HAP-1 (cell line): ENCODE data around the gene SERTAD2.

Experiments used
- DNase-seq, 2 experiments: peaks; one replicate each; pipeline ENCODE4 v3.0.0-alpha.2; 2016 to 2020; ENCODE audit warnings: low spot score in 2 of 2
- H3K27me3 ChIP-seq: fragments of 250-450 bp; sonication (Bioruptor Pico); 2 replicates; pipeline ENCODE4 v1.5.1; 2020; ENCODE audit warnings: low read depth, mild to moderate bottlenecking, moderate library complexity
- H3K36me3 ChIP-seq: fragments of 250-450 bp; sonication (Bioruptor Pico); replicated peaks from 2 replicates; pipeline ENCODE4 v1.5.1; 2020; ENCODE audit warnings: mild to moderate bottlenecking
- H3K4me1 ChIP-seq: fragments of 250-450 bp; sonication (Bioruptor Pico); 2 replicates; pipeline ENCODE4 v1.5.1; 2020; ENCODE audit warnings: mild to moderate bottlenecking
- H3K4me3 ChIP-seq: fragments of 250-450 bp; sonication (Bioruptor Pico); 2 replicates; pipeline ENCODE4 v1.5.1; 2020; ENCODE audit warnings: mild to moderate bottlenecking, moderate library complexity
- H3K9me3 ChIP-seq: fragments of 250-450 bp; sonication (Bioruptor Pico); 2 replicates; pipeline ENCODE4 v1.5.1; 2020; ENCODE audit warnings: mild to moderate bottlenecking, moderate library complexity
- in situ Hi-C: fragments of 300-500 bp; cut with MboI; formaldehyde crosslinking; loops from 3 replicates; pipeline ENCODE4 v1.14.3; 2020; ENCODE audit warnings: low sequenced_read_pairs, inconsistent platforms, mixed read lengths

SERTAD2 gene

GRCh38 chr2:64625299-64626145 is 28.2 kb downstream of the SERTAD2 start:
- H3K27me3 ChIP-seq = no peaks in the 10 kb centered on the region
- H3K36me3 ChIP-seq = no peaks in the 10 kb centered on the region
- peak in 1 of 2 experiments; percentile 33 for DNase-seq
- H3K4me3 ChIP-seq = no peak overlapping the region
- H3K4me1 ChIP-seq = peaks cover 5% of the 10 kb centered on the region
- H3K9me3 ChIP-seq = no peaks in the 10 kb centered on the region
- in situ Hi-C loops = no loop called here

- Histone ChIP-seq H3K9me3 (no peaks in the 10 kb centered on the region), H3K4me3 (no peak overlapping the region), H3K27me3 (no peaks in the 10 kb centered on the region), H3K4me1 (peaks cover 12% of the 10 kb centered on the region), H3K36me3 (no peaks in the 10 kb centered on the region)
- in situ Hi-C loops = no loop called here
- DNase-seq = no peak
These were observed 28.9 kb downstream of the SERTAD2 start for GRCh38 chr2:64624862-64625261.

DNA sequence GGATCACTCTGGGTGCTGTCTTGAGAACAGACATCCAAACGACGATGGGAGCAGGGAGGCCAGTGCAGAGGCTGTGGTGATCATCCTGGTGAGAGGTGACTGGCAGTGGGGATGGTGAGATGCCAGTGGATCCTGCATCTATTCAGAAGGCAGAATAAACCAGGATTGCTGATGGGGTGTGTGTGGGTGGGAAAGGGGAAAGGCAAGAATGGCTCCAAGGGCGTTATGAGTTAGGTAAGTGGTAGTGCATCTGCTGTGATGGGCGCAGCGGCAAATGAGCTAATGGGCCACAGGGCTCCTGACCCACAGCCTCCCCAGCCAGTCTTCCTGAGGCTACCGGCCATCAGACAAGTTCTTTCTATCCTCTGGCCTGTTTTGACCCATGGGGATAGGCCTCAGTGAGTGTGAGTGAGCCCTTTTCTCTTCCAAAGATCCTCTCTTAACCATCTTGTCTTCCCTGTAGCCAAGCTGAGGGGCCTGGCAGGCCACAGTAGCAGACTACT is 29.6 kb downstream of the SERTAD2 start:
- H3K9me3 ChIP-seq = no peaks in the 10 kb centered on the region
- no peaks in the 10 kb centered on the region for H3K27me3 ChIP-seq
- no peaks in the 10 kb centered on the region for H3K36me3 ChIP-seq
- H3K4me3 ChIP-seq = no peak overlapping the region
- DNase-seq = no peak
- H3K4me1 ChIP-seq = peaks cover 12% of the 10 kb centered on the region
- in situ Hi-C loops = no loop called here

GRCh38 chr2:64623242-64623850 is 30.4 kb downstream of the SERTAD2 start:
- Histone ChIP-seq H3K4me1 (peaks cover 12% of the 10 kb centered on the region), H3K4me3 (no peak overlapping the region), H3K36me3 (no peaks in the 10 kb centered on the region), H3K9me3 (no peaks in the 10 kb centered on the region), H3K27me3 (no peaks in the 10 kb centered on the region)
- no peak for DNase-seq
- in situ Hi-C loops = no loop called here

DNA sequence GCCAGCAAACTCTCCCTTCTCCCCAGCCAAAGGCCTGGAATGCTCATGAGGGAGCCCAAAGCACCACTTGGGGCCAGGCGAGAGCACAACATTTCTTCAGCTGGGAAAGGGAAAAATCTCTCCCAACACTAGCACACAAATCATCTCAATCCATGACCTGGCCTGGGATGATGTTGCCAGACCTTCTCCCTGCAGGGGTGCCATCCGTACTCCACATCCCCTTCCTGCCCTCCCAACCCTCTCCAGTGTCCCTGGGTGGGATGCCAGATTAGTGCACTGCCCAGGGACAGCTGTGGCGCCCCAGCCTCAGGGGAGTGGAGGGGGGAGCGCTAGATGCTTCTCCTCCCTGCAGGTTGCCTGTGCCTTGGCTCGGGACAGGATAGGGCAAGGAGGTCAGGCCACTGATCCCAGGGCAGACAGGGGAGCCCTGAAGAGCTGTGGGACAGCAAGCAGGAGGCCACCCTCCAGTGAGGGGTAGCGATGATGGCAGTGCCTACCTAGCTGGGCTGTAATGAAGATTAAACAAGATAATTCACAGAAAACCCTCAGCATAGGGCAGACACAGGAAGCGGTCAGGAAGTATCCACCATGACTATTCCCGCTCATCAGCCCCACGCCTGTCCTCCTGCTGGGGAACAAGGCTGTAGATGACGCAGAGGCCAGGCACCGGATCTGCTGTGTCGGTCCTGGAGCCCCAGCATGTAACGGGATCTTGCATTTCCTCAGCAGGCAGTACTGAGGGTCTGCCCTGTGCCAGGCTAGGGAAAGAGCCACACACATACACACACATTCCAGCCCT is 31.1 kb downstream of the SERTAD2 start:
- in situ Hi-C loops = no loop called here
- peaks cover 19% of the 10 kb centered on the region for H3K4me1 ChIP-seq
- H3K9me3 ChIP-seq = no peaks in the 10 kb centered on the region
- no peak for DNase-seq
- H3K36me3 ChIP-seq = no peaks in the 10 kb centered on the region
- H3K4me3 ChIP-seq = no peak overlapping the region
- H3K27me3 ChIP-seq = no peaks in the 10 kb centered on the region

GRCh38 chr2:64620661-64621060 is 33.1 kb downstream of the SERTAD2 start:
- H3K4me3 ChIP-seq = no peak overlapping the region
- no peaks in the 10 kb centered on the region for H3K9me3 ChIP-seq
- H3K4me1 ChIP-seq = peaks cover 28% of the 10 kb centered on the region
- in situ Hi-C loops = no loop called here
- H3K27me3 ChIP-seq = no peaks in the 10 kb centered on the region
- DNase-seq = peak; percentile 58 to 90
- no peaks in the 10 kb centered on the region for H3K36me3 ChIP-seq

- DNase-seq = peak; percentile 77 to 79
- Histone ChIP-seq H3K4me1 (peaks cover 28% of the 10 kb centered on the region), H3K9me3 (no peaks in the 10 kb centered on the region), H3K36me3 (no peaks in the 10 kb centered on the region), H3K4me3 (no peak overlapping the region), H3K27me3 (no peaks in the 10 kb centered on the region)
- in situ Hi-C loops = no loop called here
These were observed 36.0 kb downstream of the SERTAD2 start for GRCh38 chr2:64617631-64618151.

DNA sequence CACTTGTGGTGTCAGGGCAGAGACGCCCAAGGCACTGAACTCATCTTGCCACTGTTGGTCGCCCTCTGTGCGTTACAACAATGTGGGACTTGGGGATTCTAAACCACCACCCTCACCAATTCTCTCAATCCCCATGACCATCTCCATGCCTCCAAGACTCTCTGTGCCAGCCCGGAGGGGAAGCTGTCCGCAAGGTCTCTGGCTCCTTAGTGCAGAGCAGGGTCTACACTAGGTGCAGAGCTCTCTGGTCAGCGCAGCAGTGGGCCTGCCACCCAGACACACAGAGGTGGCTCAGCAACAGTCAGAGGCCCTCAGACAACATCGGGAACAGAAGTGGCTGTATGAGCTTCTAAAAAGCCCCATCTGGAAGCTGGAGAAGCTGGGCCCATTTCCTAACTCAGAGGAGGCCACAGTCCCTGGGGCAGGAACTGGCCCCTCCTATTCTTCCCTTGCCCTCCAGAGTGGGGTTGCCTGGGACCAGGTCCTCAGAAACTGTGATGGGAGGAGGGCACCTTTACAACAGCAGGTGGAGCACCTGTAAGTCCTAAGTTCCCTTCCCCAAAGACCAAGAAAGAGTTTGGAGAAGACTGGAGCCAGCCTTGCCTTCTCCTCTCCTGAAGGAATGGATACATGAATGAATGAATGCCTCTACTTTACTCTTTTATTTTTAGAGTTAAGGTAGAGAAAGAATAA is 37.7 kb downstream of the SERTAD2 start:
- H3K36me3 ChIP-seq = no peaks in the 10 kb centered on the region
- no peaks in the 10 kb centered on the region for H3K9me3 ChIP-seq
- DNase-seq = no peak
- H3K4me3 ChIP-seq = no peak overlapping the region
- no peaks in the 10 kb centered on the region for H3K27me3 ChIP-seq
- in situ Hi-C loops = no loop called here
- peaks cover 25% of the 10 kb centered on the region for H3K4me1 ChIP-seq

DNA sequence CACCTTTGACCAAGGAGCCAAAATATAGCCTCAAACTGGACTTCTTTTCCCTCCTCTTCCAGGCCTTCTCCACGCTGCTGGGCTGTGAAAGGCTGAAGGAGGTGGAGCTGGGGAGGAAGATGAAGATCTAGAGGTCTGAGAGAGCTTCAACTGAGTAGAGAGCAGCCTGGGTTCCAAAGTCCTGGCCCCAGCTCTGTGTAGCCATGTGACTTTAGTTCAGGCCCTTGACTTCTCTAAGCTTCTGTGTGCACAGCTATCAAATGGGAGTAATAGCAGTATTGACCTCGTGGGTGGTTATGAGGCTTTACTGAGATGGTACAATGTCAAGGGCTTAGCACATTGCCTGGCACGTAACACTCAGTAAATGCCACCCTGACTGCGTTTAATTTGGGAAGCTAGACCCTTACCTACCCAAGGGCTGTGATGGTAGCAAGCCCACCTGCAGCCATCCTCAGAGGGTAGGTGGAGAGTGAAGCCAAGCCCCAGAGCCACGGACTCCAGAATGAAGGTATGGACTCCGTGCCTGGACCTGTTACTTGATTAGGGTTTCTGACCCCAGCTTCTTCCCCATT is 38.4 kb downstream of the SERTAD2 start:
- in situ Hi-C loops = no loop called here
- Histone ChIP-seq H3K36me3 (no peaks in the 10 kb centered on the region), H3K9me3 (no peaks in the 10 kb centered on the region), H3K4me1 (peaks cover 20% of the 10 kb centered on the region), H3K27me3 (no peaks in the 10 kb centered on the region), H3K4me3 (no peak overlapping the region)
- no peak for DNase-seq

GRCh38 chr2:64613276-64613675 is 40.4 kb downstream of the SERTAD2 start:
- H3K4me3 ChIP-seq = no peak overlapping the region
- peaks cover 21% of the 10 kb centered on the region for H3K4me1 ChIP-seq
- H3K27me3 ChIP-seq = no peaks in the 10 kb centered on the region
- in situ Hi-C loops = no loop called here
- H3K36me3 ChIP-seq = no peaks in the 10 kb centered on the region
- DNase-seq = no peak
- no peaks in the 10 kb centered on the region for H3K9me3 ChIP-seq

DNA sequence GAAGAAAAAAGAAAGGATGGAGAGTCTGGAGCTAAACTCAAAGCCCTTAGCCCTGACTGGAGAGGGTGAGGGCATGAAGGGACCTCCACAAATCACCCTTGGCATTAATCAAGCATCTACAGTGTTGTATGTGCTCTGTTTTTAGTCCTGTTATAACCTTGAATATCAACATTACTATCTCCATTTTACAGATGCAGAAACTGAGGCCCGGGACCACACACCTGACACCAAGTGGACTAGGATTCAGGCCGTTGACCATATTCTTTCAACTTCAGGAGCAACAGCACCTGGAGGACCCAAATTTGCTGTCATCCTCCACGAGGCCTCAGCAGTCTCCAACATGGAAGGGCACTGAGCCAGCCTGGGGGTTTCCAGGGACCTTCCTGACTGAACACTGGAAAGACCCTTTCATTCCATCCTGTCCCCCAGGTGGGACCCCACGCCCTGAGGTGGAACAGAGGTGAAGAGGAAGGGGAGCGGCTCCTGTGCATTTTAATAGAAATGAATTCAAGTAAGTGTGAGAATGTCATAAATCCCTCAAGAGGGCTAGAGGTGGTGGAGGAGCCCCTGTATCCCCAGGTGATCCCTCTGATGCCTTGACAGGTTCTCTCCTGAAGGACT is 41.0 kb downstream of the SERTAD2 start:
- Histone ChIP-seq H3K4me1 (peaks cover 15% of the 10 kb centered on the region), H3K9me3 (no peaks in the 10 kb centered on the region), H3K4me3 (no peak overlapping the region), H3K27me3 (no peaks in the 10 kb centered on the region), H3K36me3 (no peaks in the 10 kb centered on the region)
- DNase-seq = no peak
- in situ Hi-C loops = no loop called here

- Histone ChIP-seq H3K4me3 (no peak overlapping the region), H3K36me3 (no peaks in the 10 kb centered on the region), H3K4me1 (peaks cover 5% of the 10 kb centered on the region; the same call in 1 of the 2 replicates), H3K27me3 (no peaks in the 10 kb centered on the region), H3K9me3 (no peaks in the 10 kb centered on the region)
- in situ Hi-C loops = no loop called here
- no peak for DNase-seq
These were observed 43.3 kb downstream of the SERTAD2 start for GRCh38 chr2:64610316-64610855.
